Breast epithelium (tissue), 3 donors: ENCODE measurements around the gene FBLN2.

Source experiments
- POLR2A ChIP-seq: fragments of 450-650 bp; IDR thresholded peaks from one replicate; pipeline ENCODE4 v1.6.1; 2016; ENCODE audit warnings: antibody characterized with exemption, mild to moderate bottlenecking, moderate library complexity
- POLR2AphosphoS5 ChIP-seq, 3 donors: sonication (generic); formaldehyde crosslinking; IDR thresholded peaks; one replicate each; pipeline ENCODE4 v1.6.1; 2017; ENCODE audit warnings: antibody characterized with exemption in 3 of 3
- TF ChIP-seq, protein P1 (sequence below), 3 donors: fragments of 450-650 bp; IDR thresholded peaks; one replicate each; pipeline ENCODE4 v1.5.1; 2016 to 2017; ENCODE audit warnings: antibody characterized with exemption in 3 of 3, mild to moderate bottlenecking in 3 of 3, moderate library complexity in 3 of 3

DNA sequence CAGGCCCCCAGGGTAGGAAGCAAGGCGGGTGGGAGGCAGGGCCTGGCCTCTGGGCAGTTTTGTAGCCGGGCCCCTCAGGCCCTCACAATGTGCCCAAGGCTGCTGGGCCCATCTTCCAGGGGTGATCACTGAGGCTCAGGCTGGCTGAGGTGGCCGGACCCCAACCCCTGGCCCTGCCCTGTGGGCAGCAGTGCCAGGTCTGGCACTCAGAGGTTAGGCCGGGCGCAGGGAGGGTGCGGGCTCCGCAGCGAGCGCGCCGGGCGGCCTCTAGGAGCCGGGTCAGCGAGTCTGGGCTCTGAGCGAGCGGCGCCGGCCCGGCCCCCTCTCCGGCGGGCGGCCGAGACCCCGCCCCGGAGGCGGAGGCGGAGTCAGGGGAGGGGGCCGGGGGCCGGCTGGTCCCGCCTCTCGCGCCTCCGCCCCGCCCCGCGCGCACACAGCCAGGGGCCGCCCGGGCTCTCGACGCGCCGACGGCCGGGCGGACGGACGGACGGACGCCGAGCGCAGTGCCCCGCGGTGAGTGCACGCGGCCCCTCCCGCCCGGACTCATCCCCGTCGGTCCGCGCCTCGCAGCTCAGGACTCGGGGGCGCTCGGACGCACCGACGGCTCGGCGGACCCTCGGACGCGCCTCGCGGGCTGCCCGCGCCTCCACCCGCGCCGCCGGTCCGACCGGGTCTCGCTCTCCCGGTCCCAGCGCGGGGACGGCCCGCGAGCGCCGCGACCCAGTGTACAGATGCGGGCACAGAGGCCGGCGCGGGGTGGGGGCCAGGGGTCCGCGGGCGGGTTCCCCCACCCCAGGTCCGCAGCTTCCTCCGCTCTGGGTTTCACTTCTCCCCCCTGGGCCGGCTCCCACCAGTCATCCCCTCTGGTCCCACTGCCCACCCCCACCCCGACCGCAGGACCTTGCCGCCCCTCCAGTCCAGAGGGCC, at the start of gene FBLN2:
- TF ChIP-seq, protein P1, sequence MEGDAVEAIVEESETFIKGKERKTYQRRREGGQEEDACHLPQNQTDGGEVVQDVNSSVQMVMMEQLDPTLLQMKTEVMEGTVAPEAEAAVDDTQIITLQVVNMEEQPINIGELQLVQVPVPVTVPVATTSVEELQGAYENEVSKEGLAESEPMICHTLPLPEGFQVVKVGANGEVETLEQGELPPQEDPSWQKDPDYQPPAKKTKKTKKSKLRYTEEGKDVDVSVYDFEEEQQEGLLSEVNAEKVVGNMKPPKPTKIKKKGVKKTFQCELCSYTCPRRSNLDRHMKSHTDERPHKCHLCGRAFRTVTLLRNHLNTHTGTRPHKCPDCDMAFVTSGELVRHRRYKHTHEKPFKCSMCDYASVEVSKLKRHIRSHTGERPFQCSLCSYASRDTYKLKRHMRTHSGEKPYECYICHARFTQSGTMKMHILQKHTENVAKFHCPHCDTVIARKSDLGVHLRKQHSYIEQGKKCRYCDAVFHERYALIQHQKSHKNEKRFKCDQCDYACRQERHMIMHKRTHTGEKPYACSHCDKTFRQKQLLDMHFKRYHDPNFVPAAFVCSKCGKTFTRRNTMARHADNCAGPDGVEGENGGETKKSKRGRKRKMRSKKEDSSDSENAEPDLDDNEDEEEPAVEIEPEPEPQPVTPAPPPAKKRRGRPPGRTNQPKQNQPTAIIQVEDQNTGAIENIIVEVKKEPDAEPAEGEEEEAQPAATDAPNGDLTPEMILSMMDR (IDR thresholded peaks at IDR 0.05): no peak
- no peak for TF ChIP-seq POLR2AphosphoS5 (IDR thresholded peaks at IDR 0.05)
- TF ChIP-seq POLR2A: no peak
